IMR-90 (cell line): Measurements from ENCODE around the gene PPP6R3. TPM values are rescaled to one million over a fixed set of nuclear protein-coding genes. Genes with fewer than 3 reads are reported as not detected.

Source experiments
- ATAC-seq: fragments of 200-7000 bp; cut with Tn5 transposase; 2 replicates; pipeline ENCODE4 v1.9.1; 2020; ENCODE audit warnings: low read depth, mild to moderate bottlenecking, moderate library complexity
- BruUV-seq: library from RNA; stranded (reverse); fragments of 400-500 nt; replicated peaks from 2 replicates; lab custom pipeline; 2021; lab: Mats Ljungman, UMichigan
- CTCF ChIA-PET: fragments of 300-600 bp; formaldehyde crosslinking; extraction: SDS; loops from one replicate; lab custom pipeline; 2021; ENCODE audit warnings: antibody characterized with exemption; lab: Yijun Ruan, JAX
- POLR2A ChIA-PET: fragments of 300-600 bp; sonication (Branson Sonifier 250); formaldehyde crosslinking; loops from one replicate; lab custom pipeline; 2022; ENCODE audit warnings: antibody characterized with exemption; ENCODE audit not compliant: unreplicated experiment; lab: Charles Lee
- DNase-seq: peaks from one replicate; pipeline ENCODE4 v3.0.0; 2013
- H2AFZ ChIP-seq: replicated peaks from 2 replicates; pipeline ENCODE3; 2013; ENCODE audit warnings: low read length, mild to moderate bottlenecking; ENCODE audit not compliant: poor library complexity
- H2AK5ac ChIP-seq: 2 replicates; pipeline ENCODE4 v1.6.1; 2013; ENCODE audit warnings: low read depth, low read length, inconsistent platforms
- H2AK9ac ChIP-seq: replicated peaks from 2 replicates; pipeline ENCODE3; 2013; ENCODE audit warnings: mild to moderate bottlenecking, low read depth, low read length, moderate library complexity; ENCODE audit not compliant: poor library complexity
- H2BK120ac ChIP-seq: 2 replicates; pipeline ENCODE4 v1.6.1; 2013; ENCODE audit warnings: low read depth, low read length, inconsistent platforms
- H2BK15ac ChIP-seq: 3 replicates; pipeline ENCODE4 v1.6.1; 2013; ENCODE audit warnings: low read depth, low read length, inconsistent platforms
- H2BK20ac ChIP-seq: 2 replicates; pipeline ENCODE4 v1.6.1; 2013; ENCODE audit warnings: low read depth, mild to moderate bottlenecking, inconsistent platforms, low read length, moderate library complexity
- H2BK5ac ChIP-seq: 2 replicates; pipeline ENCODE4 v1.6.1; 2013; ENCODE audit warnings: mild to moderate bottlenecking, low read depth, low read length, inconsistent platforms; ENCODE audit not compliant: poor library complexity, severe bottlenecking
- H3K14ac ChIP-seq: replicated peaks from 2 replicates; pipeline ENCODE4 v1.6.1; 2013; ENCODE audit warnings: low read depth, low read length, inconsistent platforms
- H3K18ac ChIP-seq: 2 replicates; pipeline ENCODE4 v1.6.1; 2013; ENCODE audit warnings: low read depth, low read length, control low read depth
- H3K23ac ChIP-seq: 2 replicates; pipeline ENCODE4 v1.6.1; 2013; ENCODE audit warnings: low read depth, low read length, inconsistent platforms
- H3K27ac ChIP-seq: 2 replicates; pipeline ENCODE4 v1.5.1; 2013; ENCODE audit warnings: mild to moderate bottlenecking, control low read depth, low read length; ENCODE audit not compliant: insufficient read depth
- H3K27me3 ChIP-seq: 2 replicates; pipeline ENCODE4 v1.6.1; 2013; ENCODE audit warnings: low read length; ENCODE audit not compliant: control insufficient read depth, insufficient read depth
- H3K36me3 ChIP-seq: 2 replicates; pipeline ENCODE4 v1.6.1; 2013; ENCODE audit warnings: low read length, mixed read lengths; ENCODE audit not compliant: control insufficient read depth, insufficient read depth
- H3K4ac ChIP-seq: 2 replicates; pipeline ENCODE4 v1.6.1; 2013; ENCODE audit warnings: low read depth, low read length, inconsistent platforms
- H3K4me1 ChIP-seq: 2 replicates; pipeline ENCODE4 v1.6.1; 2013; ENCODE audit warnings: low read length, mixed read lengths; ENCODE audit not compliant: control insufficient read depth, insufficient read depth
- H3K4me2 ChIP-seq: 2 replicates; pipeline ENCODE4 v1.6.1; 2013; ENCODE audit warnings: low read depth, mild to moderate bottlenecking, control low read depth, low read length, moderate library complexity
- H3K4me3 ChIP-seq: 2 replicates; pipeline ENCODE4 v1.5.1; 2013; ENCODE audit warnings: low read depth, mild to moderate bottlenecking, control low read depth, low read length, moderate library complexity; ENCODE audit not compliant: insufficient read depth
- H3K56ac ChIP-seq: 2 replicates; pipeline ENCODE4 v1.6.1; 2013; ENCODE audit warnings: low read length, inconsistent platforms; ENCODE audit not compliant: insufficient read depth; ENCODE audit errors: extremely low read depth
- H3K79me1 ChIP-seq, 2 experiments: 2 replicates each; pipeline ENCODE4 v1.6.1; 2013; ENCODE audit warnings: low read length in 2 of 2, inconsistent platforms in 1 of 2, low read depth in 1 of 2
- H3K9ac ChIP-seq: 2 replicates; pipeline ENCODE4 v1.6.1; 2013; ENCODE audit warnings: low read depth, low read length, control low read depth
- H3K9me1 ChIP-seq: 2 replicates; pipeline ENCODE4 v1.6.1; 2013; ENCODE audit warnings: low read length, inconsistent platforms; ENCODE audit not compliant: insufficient read depth
- H3K9me3 ChIP-seq: 2 replicates; pipeline ENCODE4 v1.6.1; 2013; ENCODE audit warnings: low read length; ENCODE audit not compliant: control insufficient read depth, insufficient read depth
- H4K20me1 ChIP-seq: 2 replicates; pipeline ENCODE4 v1.6.1; 2013; ENCODE audit warnings: low read length, inconsistent platforms; ENCODE audit not compliant: insufficient read depth
- H4K5ac ChIP-seq: 2 replicates; pipeline ENCODE4 v1.6.1; 2013; ENCODE audit warnings: mild to moderate bottlenecking, low read depth, low read length, control low read depth
- H4K8ac ChIP-seq, 2 experiments: 2 replicates each; pipeline ENCODE4 v1.6.1; 2013; ENCODE audit warnings: low read depth in 2 of 2, low read length in 2 of 2, control low read depth in 1 of 2, inconsistent platforms in 1 of 2
- H4K91ac ChIP-seq: 2 replicates; pipeline ENCODE4 v1.6.1; 2013; ENCODE audit warnings: low read depth, low read length, inconsistent platforms; ENCODE audit not compliant: insufficient read depth
- BHLHE40 ChIP-seq: fragments of 150-350 bp; IDR thresholded peaks from 2 replicates; pipeline ENCODE4 v1.6.1; 2016; ENCODE audit warnings: mild to moderate bottlenecking, low read depth, low read length
- CEBPB ChIP-seq: IDR thresholded peaks from 2 replicates; pipeline ENCODE4 v1.6.1; 2012; ENCODE audit warnings: low read depth, low read length, improper control_type of control experiment
- CHD1 ChIP-seq: IDR thresholded peaks from 2 replicates; pipeline ENCODE4 v1.6.1; 2012; ENCODE audit warnings: low read depth, low read length, improper control_type of control experiment
- CTCF ChIP-seq: conservative IDR thresholded peaks from 2 replicates; pipeline ENCODE4 v1.5.1; 2012; ENCODE audit warnings: mild to moderate bottlenecking, low read depth, low read length, improper control_type of control experiment
- ELK1 ChIP-seq: fragments of 150-350 bp; IDR thresholded peaks from 2 replicates; pipeline ENCODE4 v1.6.1; 2016; ENCODE audit warnings: low read depth, mild to moderate bottlenecking, low read length, moderate library complexity, borderline replicate concordance
- FOS ChIP-seq: fragments of 150-350 bp; IDR thresholded peaks from 2 replicates; pipeline ENCODE4 v1.6.1; 2016; ENCODE audit warnings: low read depth, low read length
- MAFK ChIP-seq: IDR thresholded peaks from 2 replicates; pipeline ENCODE4 v1.6.1; 2012; ENCODE audit warnings: low read depth, low read length, improper control_type of control experiment
- MAZ ChIP-seq: IDR thresholded peaks from 2 replicates; pipeline ENCODE4 v1.6.1; 2012; ENCODE audit warnings: low read depth, mild to moderate bottlenecking, low read length, improper control_type of control experiment, moderate library complexity, borderline replicate concordance
- MXI1 ChIP-seq: IDR thresholded peaks from 2 replicates; pipeline ENCODE4 v1.6.1; 2012; ENCODE audit warnings: low read depth, mild to moderate bottlenecking, low read length, moderate library complexity, borderline replicate concordance
- NFE2L2 ChIP-seq: fragments of 150-350 bp; IDR thresholded peaks from 2 replicates; pipeline ENCODE4 v1.6.1; 2016; ENCODE audit warnings: low read depth, mild to moderate bottlenecking, low read length
- POLR2A ChIP-seq: IDR thresholded peaks from 2 replicates; pipeline ENCODE4 v1.6.1; 2012; ENCODE audit warnings: mild to moderate bottlenecking, low read depth, low read length
- RAD21 ChIP-seq: IDR thresholded peaks from 2 replicates; pipeline ENCODE4 v1.6.1; 2012; ENCODE audit warnings: low read length, improper control_type of control experiment
- RCOR1 ChIP-seq: IDR thresholded peaks from 2 replicates; pipeline ENCODE4 v1.6.1; 2012; ENCODE audit warnings: mild to moderate bottlenecking, low read length, improper control_type of control experiment; ENCODE audit not compliant: insufficient replicate concordance
- RFX5 ChIP-seq: IDR thresholded peaks from 2 replicates; pipeline ENCODE4 v1.8.0; 2012; ENCODE audit warnings: low read depth, mild to moderate bottlenecking, low read length, moderate library complexity
- SMC3 ChIP-seq: fragments of 150-350 bp; IDR thresholded peaks from 2 replicates; pipeline ENCODE4 v1.6.1; 2016; ENCODE audit warnings: low read depth, mild to moderate bottlenecking, antibody characterized with exemption, low read length, moderate library complexity
- USF2 ChIP-seq: fragments of 150-350 bp; IDR thresholded peaks from 2 replicates; pipeline ENCODE4 v1.6.1; 2017; ENCODE audit warnings: mild to moderate bottlenecking, antibody characterized with exemption, low read length, low read depth
- WGBS, 2 experiments: methylation state at CpG; one replicate each; pipeline versions ENCODE4 v1.1.5 to v1.1.7; 2013; ENCODE audit warnings: missing lambda C conversion rate in 2 of 2; ENCODE audit not compliant: insufficient read length in 1 of 2; ENCODE audit errors: extremely low coverage in 2 of 2; 5-methylcytosine and 5-hydroxymethylcytosine counted together
- dilution Hi-C: fragments of 300-500 bp; cut with HindIII; formaldehyde crosslinking; loops from one replicate; pipeline ENCODE4 v1.14.3; 2018; ENCODE audit warnings: low sequenced_read_pairs; ENCODE audit not compliant: unreplicated experiment
- in situ Hi-C: fragments of 300-500 bp; cut with MboI; formaldehyde crosslinking; loops from 3 replicates; pipeline ENCODE4 v1.14.3; 2019; ENCODE audit warnings: low sequenced_read_pairs, inconsistent platforms, mixed read lengths
- intact Hi-C: fragments of 100-400 bp; cut with micrococcal nuclease; formaldehyde crosslinking; loops from 2 replicates; pipeline ENCODE4 v1.10.0; 2022
- polyA plus RNA-seq, 3 experiments: library from polyadenylated mRNA; depleted of rRNA; stranded (reverse); fragments of >200 nt; gene quantifications; 2 replicates each; pipeline ENCODE4 v1.2.3, GENCODE V29; 2012; ENCODE audit warnings: low replicate concordance in 1 of 3
- total RNA-seq: library from RNA; depleted of rRNA; stranded (reverse); fragments of >200 nt; gene quantifications from 2 replicates; pipeline ENCODE4 v1.2.3, GENCODE V29; 2012

Gene PPP6R3
- total and polyA plus RNA-seq, 2 of the 4 experiments (the other 2 are of a cell fraction), result 29.0 to 123 TPM

- no peak overlapping the region for H2AK5ac ChIP-seq
Measured at GRCh38 chr11:68649851-68650555, 189.5 kb downstream of the PPP6R3 start.

More at GRCh38 chr11:68649851-68650555, 189.5 kb downstream of the PPP6R3 start:
- Histone ChIP-seq H3K18ac (no peak overlapping the region), H3K9me1 (no peaks in the 10 kb centered on the region), H3K4ac (no peak overlapping the region), H4K20me1 (no peaks in the 10 kb centered on the region), H2AK9ac (no peak overlapping the region), H3K27ac (no peak overlapping the region), H3K9me3 (peaks cover 14% of the 10 kb centered on the region), H3K23ac (no peak overlapping the region), H3K4me2 (no peak overlapping the region), H3K9ac (no peak overlapping the region), H3K36me3 (no peaks in the 10 kb centered on the region), H2BK20ac (no peak overlapping the region), H2BK15ac (no peak overlapping the region), H2BK5ac (no peak overlapping the region), H3K27me3 (peaks cover 21% of the 10 kb centered on the region), H2AFZ (no peak overlapping the region), H3K79me1 (no peaks in the 10 kb centered on the region), H3K4me3 (no peak overlapping the region), H4K8ac (no peak overlapping the region), H4K91ac (no peak overlapping the region), H3K14ac (no peak overlapping the region), H3K4me1 (no peaks in the 10 kb centered on the region), H4K5ac (no peak overlapping the region), H3K56ac (no peak overlapping the region), H2BK120ac (no peak overlapping the region)
- no TSS peak for BruUV-seq
- intact Hi-C loops, result no loop called here
- in situ Hi-C loops, result no loop called here
- dilution Hi-C loops, result no loop called here
- TF ChIP-seq CEBPB (no peak), POLR2A (no peak), NFE2L2 (no peak), CTCF (no peak), CHD1 (no peak), ELK1 (no peak), BHLHE40 (no peak), MXI1 (no peak), MAFK (no peak), USF2 (no peak), RAD21 (no peak), RCOR1 (no peak), FOS (no peak), RFX5 (no peak), SMC3 (no peak), MAZ (no peak)
- DNase-seq (no peak), ATAC-seq (no peak)
- WGBS, 2 experiments, result 79% methylated on average over 19 of the region's 38 CpGs; no CpG with 5 or more reads in 1 of the 2 experiments
- ChIA-PET POLR2A (no interaction called here), CTCF (no interaction called here)
